PC-3 (cell line): ENCODE measurements around the gene AXL. TPM values are rescaled to one million over a fixed set of nuclear protein-coding genes. Genes with fewer than 3 reads are reported as not detected.

ENCODE experiments used
- ATAC-seq: fragments of 200-7000 bp; cut with Tn5 transposase; 2 replicates; pipeline ENCODE4 v1.9.1; 2020; ENCODE audit warnings: mild to moderate bottlenecking, moderate library complexity
- BruUV-seq: library from RNA; stranded (reverse); fragments of 400-500 nt; replicated peaks from 2 replicates; lab custom pipeline; 2021; lab: Mats Ljungman, UMichigan
- CTCF ChIA-PET: fragments of 300-600 bp; sonication (Branson Sonifier 250); formaldehyde crosslinking; loops from one replicate; lab custom pipeline; 2022; ENCODE audit warnings: antibody characterized with exemption; lab: Charles Lee
- POLR2A ChIA-PET: fragments of 300-600 bp; sonication (Branson Sonifier 250); formaldehyde crosslinking; loops from one replicate; lab custom pipeline; 2022; ENCODE audit warnings: antibody characterized with exemption; ENCODE audit not compliant: unreplicated experiment; lab: Charles Lee
- DNase-seq: peaks from one replicate; pipeline ENCODE4 v3.0.0-alpha.2; 2015
- H2AFZ ChIP-seq: fragments of 300-600 bp; sonication (generic); 2 replicates; pipeline ENCODE4 v1.6.0; 2016; ENCODE audit warnings: antibody characterized with exemption, low read length
- H3F3A ChIP-seq: fragments of 300-600 bp; sonication (generic); one replicate; pipeline ENCODE4 v1.6.0; 2017; ENCODE audit warnings: antibody characterized with exemption, low read length, control low read depth, mild to moderate bottlenecking; ENCODE audit not compliant: unreplicated experiment
- H3K27ac ChIP-seq: fragments of 300-600 bp; sonication (generic); 2 replicates; pipeline ENCODE4 v1.5.1; 2016; ENCODE audit warnings: mild to moderate bottlenecking, low read length
- H3K27me3 ChIP-seq: fragments of 300-600 bp; sonication (generic); 2 replicates; pipeline ENCODE4 v1.6.1; 2016; ENCODE audit warnings: low read length, mixed read lengths
- H3K36me3 ChIP-seq: fragments of 300-600 bp; sonication (generic); 2 replicates; pipeline ENCODE4 v1.6.1; 2016; ENCODE audit warnings: low read depth, mixed run types, low read length, mixed read lengths
- H3K4me1 ChIP-seq: fragments of 300-600 bp; sonication (generic); 2 replicates; pipeline ENCODE4 v1.5.1; 2016; ENCODE audit warnings: low read length; ENCODE audit not compliant: insufficient read depth
- H3K4me2 ChIP-seq: fragments of 300-600 bp; sonication (generic); 2 replicates; pipeline ENCODE4 v1.6.0; 2016; ENCODE audit warnings: low read length
- H3K4me3 ChIP-seq: fragments of 300-600 bp; sonication (generic); 2 replicates; pipeline ENCODE4 v1.5.1; 2016; ENCODE audit warnings: mild to moderate bottlenecking, low read length, mixed read lengths
- H3K79me2 ChIP-seq: fragments of 300-600 bp; sonication (generic); 2 replicates; pipeline ENCODE4 v1.6.1; 2017; ENCODE audit warnings: low read length, mixed read lengths
- H3K9ac ChIP-seq: fragments of 300-600 bp; sonication (generic); 2 replicates; pipeline ENCODE4 v1.6.0; 2016; ENCODE audit warnings: mild to moderate bottlenecking, low read length
- H3K9me2 ChIP-seq: fragments of 300-600 bp; sonication (generic); replicated peaks from 2 replicates; pipeline ENCODE4 v1.6.1; 2016; ENCODE audit warnings: mixed run types, low read length, mixed read lengths
- H3K9me3 ChIP-seq: fragments of 300-600 bp; sonication (generic); 2 replicates; pipeline ENCODE4 v1.6.1; 2016; ENCODE audit warnings: low read length, mixed read lengths
- H4K20me1 ChIP-seq: fragments of 300-600 bp; sonication (generic); 2 replicates; pipeline ENCODE4 v1.6.1; 2016; ENCODE audit warnings: low read length, mixed read lengths
- EZH2 ChIP-seq: fragments of 300-600 bp; sonication (generic); IDR thresholded peaks from one replicate; pipeline ENCODE4 v1.6.1; 2017; ENCODE audit warnings: antibody characterized with exemption, mild to moderate bottlenecking, low read length; ENCODE audit not compliant: unreplicated experiment
- EZH2phosphoT487 ChIP-seq: fragments of 300-600 bp; sonication (generic); IDR thresholded peaks from 2 replicates; pipeline ENCODE4 v1.6.1; 2018; ENCODE audit warnings: mild to moderate bottlenecking, antibody characterized with exemption, low read length, borderline replicate concordance
- intact Hi-C: fragments of 100-400 bp; cut with micrococcal nuclease; formaldehyde crosslinking; loops from 2 replicates; pipeline ENCODE4 v1.9.0; 2023
- total RNA-seq: library from RNA; depleted of rRNA; stranded (reverse); fragments of >200 nt; gene quantifications from 2 replicates; pipeline ENCODE4 v1.2.3, GENCODE V29; 2014
- TF ChIP-seq, protein P1 (sequence below): fragments of 300-600 bp; sonication (generic); conservative IDR thresholded peaks from 2 replicates; pipeline ENCODE4 v1.5.1; 2017; ENCODE audit warnings: antibody characterized with exemption, low read depth, mild to moderate bottlenecking, low read length

The AXL gene
- total RNA-seq, 1 experiment from 2014 or later, result 172 TPM

DNA sequence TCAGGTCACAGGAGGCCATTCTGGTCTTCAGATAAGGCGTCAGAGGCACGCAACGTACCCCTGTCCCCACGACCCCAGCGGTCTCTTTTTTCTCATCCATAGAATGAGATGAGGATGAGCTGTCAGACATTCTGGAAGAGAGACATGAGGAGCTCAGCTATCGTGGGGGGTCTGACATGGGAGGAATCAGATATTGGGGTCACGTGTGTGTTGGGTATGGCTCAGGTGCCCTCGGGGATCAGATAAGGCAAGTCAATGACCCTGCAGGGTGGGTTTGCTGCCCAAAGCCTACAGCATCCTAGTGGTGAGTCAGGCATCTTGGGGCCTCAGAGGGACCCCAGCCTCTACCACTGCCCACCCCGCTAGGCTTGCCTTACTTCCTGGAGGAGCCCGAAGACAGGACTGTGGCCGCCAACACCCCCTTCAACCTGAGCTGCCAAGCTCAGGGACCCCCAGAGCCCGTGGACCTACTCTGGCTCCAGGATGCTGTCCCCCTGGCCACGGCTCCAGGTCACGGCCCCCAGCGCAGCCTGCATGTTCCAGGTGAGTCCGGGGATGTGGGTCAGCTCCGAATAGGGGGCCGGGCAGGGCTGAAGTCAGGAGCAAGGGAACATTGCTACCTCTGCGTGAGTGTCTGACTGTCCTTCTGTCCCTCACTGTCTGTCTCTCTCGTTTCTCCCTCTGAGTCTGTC is 2.6 kb downstream of the AXL start:
- Histone ChIP-seq H2AFZ (no peak overlapping the region), H3K9me2 (no peaks in the 10 kb centered on the region), H3K4me2 (peak overlapping the region; percentile 99), H3K27me3 (no peaks in the 10 kb centered on the region), H3K9ac (no peak overlapping the region), H3K4me1 (peaks cover 54% of the 10 kb centered on the region), H3K4me3 (peak overlapping the region; percentile 88), H3K36me3 (peaks cover 15% of the 10 kb centered on the region), H4K20me1 (no peaks in the 10 kb centered on the region), H3K9me3 (no peaks in the 10 kb centered on the region), H3K27ac (peak overlapping the region; percentile 61), H3F3A (peaks cover 3% of the 10 kb centered on the region), H3K79me2 (peaks cover 71% of the 10 kb centered on the region)
- intact Hi-C loops, result no loop called here
- ATAC-seq (no peak), DNase-seq (no peak)
- POLR2A ChIA-PET, result no interaction called here
- BruUV-seq, result no TSS peak
- CTCF ChIA-PET, result interaction anchor here (1.3 kb wide), 1 partner anchor 41 kb away, joined by 3 read pairs; no protein-coding TSS in a partner anchor
- TF ChIP-seq EZH2phosphoT487 (no peak), EZH2 (no peak)
- TF ChIP-seq, protein P1, sequence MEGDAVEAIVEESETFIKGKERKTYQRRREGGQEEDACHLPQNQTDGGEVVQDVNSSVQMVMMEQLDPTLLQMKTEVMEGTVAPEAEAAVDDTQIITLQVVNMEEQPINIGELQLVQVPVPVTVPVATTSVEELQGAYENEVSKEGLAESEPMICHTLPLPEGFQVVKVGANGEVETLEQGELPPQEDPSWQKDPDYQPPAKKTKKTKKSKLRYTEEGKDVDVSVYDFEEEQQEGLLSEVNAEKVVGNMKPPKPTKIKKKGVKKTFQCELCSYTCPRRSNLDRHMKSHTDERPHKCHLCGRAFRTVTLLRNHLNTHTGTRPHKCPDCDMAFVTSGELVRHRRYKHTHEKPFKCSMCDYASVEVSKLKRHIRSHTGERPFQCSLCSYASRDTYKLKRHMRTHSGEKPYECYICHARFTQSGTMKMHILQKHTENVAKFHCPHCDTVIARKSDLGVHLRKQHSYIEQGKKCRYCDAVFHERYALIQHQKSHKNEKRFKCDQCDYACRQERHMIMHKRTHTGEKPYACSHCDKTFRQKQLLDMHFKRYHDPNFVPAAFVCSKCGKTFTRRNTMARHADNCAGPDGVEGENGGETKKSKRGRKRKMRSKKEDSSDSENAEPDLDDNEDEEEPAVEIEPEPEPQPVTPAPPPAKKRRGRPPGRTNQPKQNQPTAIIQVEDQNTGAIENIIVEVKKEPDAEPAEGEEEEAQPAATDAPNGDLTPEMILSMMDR, result no peak

DNA sequence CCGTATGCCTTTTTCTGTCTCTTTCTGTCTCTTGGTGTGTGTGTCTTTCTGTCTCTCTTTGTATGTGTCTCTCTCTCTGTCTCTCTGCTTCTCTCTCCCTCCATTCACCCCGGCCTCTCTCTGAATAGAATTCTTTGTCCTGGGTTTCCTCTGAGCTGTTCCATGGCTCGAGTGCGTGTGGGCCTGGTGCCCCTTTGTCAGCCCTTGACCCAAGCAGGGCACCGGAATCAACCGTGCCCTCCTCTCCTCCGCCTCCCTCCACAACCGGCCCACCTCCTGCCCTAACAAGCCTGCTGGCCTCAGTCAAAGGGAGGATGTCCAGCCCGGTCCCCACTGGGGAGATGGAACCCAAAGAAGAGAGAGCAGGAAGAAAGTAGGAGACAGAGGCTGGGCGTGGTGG is 3.2 kb downstream of the AXL start:
- Histone ChIP-seq H3F3A (peaks cover 3% of the 10 kb centered on the region), H3K9me2 (no peaks in the 10 kb centered on the region), H3K9me3 (no peaks in the 10 kb centered on the region), H3K4me2 (peak overlapping the region; percentile 99), H3K36me3 (peaks cover 15% of the 10 kb centered on the region), H3K27ac (peak overlapping the region; percentile 61), H3K9ac (no peak overlapping the region; the same call in 1 of the 2 replicates), H3K4me3 (peak overlapping the region; percentile 88), H3K4me1 (peaks cover 60% of the 10 kb centered on the region), H3K79me2 (peaks cover 77% of the 10 kb centered on the region), H3K27me3 (no peaks in the 10 kb centered on the region), H4K20me1 (no peaks in the 10 kb centered on the region), H2AFZ (no peak overlapping the region)
- CTCF ChIA-PET, result no interaction called here
- ATAC-seq (no peak), DNase-seq (no peak)
- TF ChIP-seq EZH2, result no peak
- TF ChIP-seq, protein P1, result no peak
- POLR2A ChIA-PET, result no interaction called here
- intact Hi-C loops, result no loop called here
- BruUV-seq, result no TSS peak
